DND-41 (cell line): Measurements from ENCODE around the gene SPSB3.

ENCODE experiments used
- CTCF ChIP-seq: IDR thresholded peaks from 2 replicates; pipeline ENCODE4 v1.5.1; 2012; ENCODE audit warnings: borderline replicate concordance, low read length, moderate library complexity, mild to moderate bottlenecking; ENCODE audit not compliant: poor library complexity, severe bottlenecking; ENCODE audit errors: extremely low read depth
- EZH2 ChIP-seq: IDR thresholded peaks from 3 replicates; pipeline ENCODE4 v1.6.1; 2012; ENCODE audit warnings: borderline replicate concordance, low read depth, mild to moderate bottlenecking, moderate library complexity, low read length, inconsistent platforms; ENCODE audit not compliant: severe bottlenecking

GRCh38 chr16:1771188-1771863 lies 11.0 kb downstream of the SPSB3 start, which contains the start of gene NME3:
- TF ChIP-seq EZH2 (no peak), CTCF (no peak)
